Measurements from ENCODE around the gene CRIM1. TPM values are rescaled to one million over a fixed set of nuclear protein-coding genes. Genes with fewer than 3 reads are reported as not detected.
A peak's percentile ranks its signal among the peaks of the same experiment; 100 is the strongest.
"Not testable (repeated sequence)": the region's sequence is repeated elsewhere in the genome, so short reads cannot be mapped to it uniquely, and the experiment has no call there.

CRIM1 gene
- total RNA-seq, 2 experiments from 2014 or later, result 11.8 to 12.6 TPM

- Mint-ChIP-seq H3K36me3 (no peaks in the 10 kb centered on the region), H3K27me3 (peaks cover 57% of the 10 kb centered on the region), H3K27ac (no peak overlapping the region), H3K4me3 (no peak overlapping the region), H3K4me1 (peaks cover 24% of the 10 kb centered on the region), H3K9me3 (no peaks in the 10 kb centered on the region)
- no peak for DNase-seq
These were observed 4.5 kb downstream of the CRIM1 start for GRCh38 chr2:36360063-36360462.

GRCh38 chr2:36360834-36361233 lies 5.3 kb downstream of the CRIM1 start:
- Mint-ChIP-seq H3K4me1 (peaks cover 24% of the 10 kb centered on the region), H3K9me3 (no peaks in the 10 kb centered on the region), H3K27me3 (peaks cover 60% of the 10 kb centered on the region), H3K27ac (no peak overlapping the region), H3K36me3 (no peaks in the 10 kb centered on the region), H3K4me3 (no peak overlapping the region)
- DNase-seq, result no peak

- peaks cover 60% of the 10 kb centered on the region for H3K27me3 Mint-ChIP-seq
- H3K4me3 Mint-ChIP-seq, result no peak overlapping the region
- peaks cover 24% of the 10 kb centered on the region for H3K4me1 Mint-ChIP-seq
- no peak for DNase-seq
- no peaks in the 10 kb centered on the region for H3K36me3 Mint-ChIP-seq
- H3K9me3 Mint-ChIP-seq, result no peaks in the 10 kb centered on the region
- H3K27ac Mint-ChIP-seq, result no peak overlapping the region
These were observed 5.8 kb downstream of the CRIM1 start for GRCh38 chr2:36361396-36361795.

GRCh38 chr2:36362291-36362690 lies 6.7 kb downstream of the CRIM1 start:
- peaks cover 23% of the 10 kb centered on the region for H3K4me1 Mint-ChIP-seq
- H3K27me3 Mint-ChIP-seq, result peaks cover 56% of the 10 kb centered on the region
- no peak overlapping the region for H3K4me3 Mint-ChIP-seq
- H3K9me3 Mint-ChIP-seq, result no peaks in the 10 kb centered on the region
- no peaks in the 10 kb centered on the region for H3K36me3 Mint-ChIP-seq
- H3K27ac Mint-ChIP-seq, result no peak overlapping the region
- DNase-seq, result no peak

- H3K27ac Mint-ChIP-seq, H3K4me3 Mint-ChIP-seq, DNase-seq, H3K9me3 Mint-ChIP-seq, H3K36me3 Mint-ChIP-seq: not testable (repeated sequence)
- peaks cover 15% of the 10 kb centered on the region for H3K4me1 Mint-ChIP-seq
- H3K27me3 Mint-ChIP-seq, result peaks cover 48% of the 10 kb centered on the region
These were observed 7.5 kb downstream of the CRIM1 start for GRCh38 chr2:36363085-36363484.

GRCh38 chr2:36366491-36367120 lies 11.0 kb downstream of the CRIM1 start:
- Mint-ChIP-seq H3K27me3 (peaks cover 15% of the 10 kb centered on the region), H3K4me1 (peaks cover 10% of the 10 kb centered on the region), H3K27ac (no peak overlapping the region), H3K4me3 (no peak overlapping the region), H3K9me3 (no peaks in the 10 kb centered on the region), H3K36me3 (peaks cover 3% of the 10 kb centered on the region)
- no peak for DNase-seq

GRCh38 chr2:36367486-36367885 lies 11.9 kb downstream of the CRIM1 start:
- Mint-ChIP-seq H3K27me3 (peaks cover 11% of the 10 kb centered on the region), H3K27ac (no peak overlapping the region), H3K4me1 (peaks cover 11% of the 10 kb centered on the region), H3K9me3 (no peaks in the 10 kb centered on the region), H3K4me3 (no peak overlapping the region), H3K36me3 (peaks cover 4% of the 10 kb centered on the region)
- no peak for DNase-seq

- DNase-seq, result no peak
- Mint-ChIP-seq H3K4me1 (peaks cover 14% of the 10 kb centered on the region), H3K4me3 (no peak overlapping the region), H3K27ac (no peak overlapping the region), H3K36me3 (peaks cover 6% of the 10 kb centered on the region), H3K27me3 (peaks cover 10% of the 10 kb centered on the region), H3K9me3 (no peaks in the 10 kb centered on the region)
These were observed 12.3 kb downstream of the CRIM1 start for GRCh38 chr2:36367895-36368353.

- Mint-ChIP-seq H3K36me3 (peaks cover 6% of the 10 kb centered on the region), H3K9me3 (no peaks in the 10 kb centered on the region), H3K4me3 (no peak overlapping the region), H3K4me1 (peaks cover 19% of the 10 kb centered on the region), H3K27me3 (peaks cover 7% of the 10 kb centered on the region), H3K27ac (no peak overlapping the region)
- DNase-seq, result no peak
These were observed 12.9 kb downstream of the CRIM1 start for GRCh38 chr2:36368438-36368837.

- H3K27ac Mint-ChIP-seq, result no peak overlapping the region
These were observed 13.6 kb downstream of the CRIM1 start for GRCh38 chr2:36369163-36369562.

GRCh38 chr2:36369716-36370115 lies 14.1 kb downstream of the CRIM1 start:
- Mint-ChIP-seq H3K4me1 (peaks cover 21% of the 10 kb centered on the region), H3K27ac (no peak overlapping the region), H3K27me3 (peaks cover 7% of the 10 kb centered on the region), H3K9me3 (no peaks in the 10 kb centered on the region), H3K36me3 (peaks cover 6% of the 10 kb centered on the region), H3K4me3 (no peak overlapping the region)
- no peak for DNase-seq

More at GRCh38 chr2:36369163-36369562, 13.6 kb downstream of the CRIM1 start:
- H3K36me3 Mint-ChIP-seq, result peaks cover 6% of the 10 kb centered on the region
- H3K4me3 Mint-ChIP-seq, result no peak overlapping the region
- no peaks in the 10 kb centered on the region for H3K9me3 Mint-ChIP-seq
- peaks cover 7% of the 10 kb centered on the region for H3K27me3 Mint-ChIP-seq
- DNase-seq, result no peak
- H3K4me1 Mint-ChIP-seq, result peaks cover 21% of the 10 kb centered on the region

- Mint-ChIP-seq H3K27me3 (peaks cover 6% of the 10 kb centered on the region), H3K36me3 (peaks cover 6% of the 10 kb centered on the region), H3K27ac (no peak overlapping the region), H3K9me3 (no peaks in the 10 kb centered on the region), H3K4me3 (no peak overlapping the region), H3K4me1 (peaks cover 21% of the 10 kb centered on the region)
- DNase-seq, result no peak
These were observed 14.7 kb downstream of the CRIM1 start for GRCh38 chr2:36370281-36370680.

GRCh38 chr2:36371070-36371874 lies 15.7 kb downstream of the CRIM1 start:
- DNase-seq, result no peak
- H3K4me3 Mint-ChIP-seq, result no peak overlapping the region
- peaks cover 21% of the 10 kb centered on the region for H3K4me1 Mint-ChIP-seq
- H3K27me3 Mint-ChIP-seq, result peaks cover 3% of the 10 kb centered on the region
- H3K27ac Mint-ChIP-seq, result no peak overlapping the region
- peaks cover 6% of the 10 kb centered on the region for H3K36me3 Mint-ChIP-seq
- no peaks in the 10 kb centered on the region for H3K9me3 Mint-ChIP-seq

GRCh38 chr2:36371928-36372391 lies 16.4 kb downstream of the CRIM1 start:
- H3K36me3 Mint-ChIP-seq, result peaks cover 6% of the 10 kb centered on the region
- H3K9me3 Mint-ChIP-seq, result no peaks in the 10 kb centered on the region
- no peak overlapping the region for H3K27ac Mint-ChIP-seq
- peaks cover 3% of the 10 kb centered on the region for H3K27me3 Mint-ChIP-seq
- H3K4me1 Mint-ChIP-seq, result peaks cover 18% of the 10 kb centered on the region
- DNase-seq, result no peak
- no peak overlapping the region for H3K4me3 Mint-ChIP-seq

GRCh38 chr2:36373149-36373926 lies 17.8 kb downstream of the CRIM1 start:
- peak overlapping the region; percentile 75 for H3K27ac Mint-ChIP-seq
- peaks cover 6% of the 10 kb centered on the region for H3K27me3 Mint-ChIP-seq
- peaks cover 18% of the 10 kb centered on the region for H3K4me1 Mint-ChIP-seq
- no peak overlapping the region for H3K4me3 Mint-ChIP-seq
- no peaks in the 10 kb centered on the region for H3K9me3 Mint-ChIP-seq
- H3K36me3 Mint-ChIP-seq, result peaks cover 8% of the 10 kb centered on the region
- DNase-seq, result no peak
